PC-3 (cell line): Measurements from ENCODE around the gene C6orf89. TPM values are rescaled to one million over a fixed set of nuclear protein-coding genes. Genes with fewer than 3 reads are reported as not detected.

Experiments
- ATAC-seq: fragments of 200-7000 bp; cut with Tn5 transposase; 2 replicates; pipeline ENCODE4 v1.9.1; 2020; ENCODE audit warnings: mild to moderate bottlenecking, moderate library complexity
- BruUV-seq: library from RNA; stranded (reverse); fragments of 400-500 nt; replicated peaks from 2 replicates; lab custom pipeline; 2021; lab: Mats Ljungman, UMichigan
- CTCF ChIA-PET: fragments of 300-600 bp; sonication (Branson Sonifier 250); formaldehyde crosslinking; loops from one replicate; lab custom pipeline; 2022; ENCODE audit warnings: antibody characterized with exemption; lab: Charles Lee
- POLR2A ChIA-PET: fragments of 300-600 bp; sonication (Branson Sonifier 250); formaldehyde crosslinking; loops from one replicate; lab custom pipeline; 2022; ENCODE audit warnings: antibody characterized with exemption; ENCODE audit not compliant: unreplicated experiment; lab: Charles Lee
- DNase-seq: peaks from one replicate; pipeline ENCODE4 v3.0.0-alpha.2; 2015
- H2AFZ ChIP-seq: fragments of 300-600 bp; sonication (generic); 2 replicates; pipeline ENCODE4 v1.6.0; 2016; ENCODE audit warnings: antibody characterized with exemption, low read length
- H3F3A ChIP-seq: fragments of 300-600 bp; sonication (generic); one replicate; pipeline ENCODE4 v1.6.0; 2017; ENCODE audit warnings: antibody characterized with exemption, low read length, control low read depth, mild to moderate bottlenecking; ENCODE audit not compliant: unreplicated experiment
- H3K27ac ChIP-seq: fragments of 300-600 bp; sonication (generic); 2 replicates; pipeline ENCODE4 v1.5.1; 2016; ENCODE audit warnings: mild to moderate bottlenecking, low read length
- H3K27me3 ChIP-seq: fragments of 300-600 bp; sonication (generic); 2 replicates; pipeline ENCODE4 v1.6.1; 2016; ENCODE audit warnings: low read length, mixed read lengths
- H3K36me3 ChIP-seq: fragments of 300-600 bp; sonication (generic); 2 replicates; pipeline ENCODE4 v1.6.1; 2016; ENCODE audit warnings: low read depth, mixed run types, low read length, mixed read lengths
- H3K4me1 ChIP-seq: fragments of 300-600 bp; sonication (generic); 2 replicates; pipeline ENCODE4 v1.5.1; 2016; ENCODE audit warnings: low read length; ENCODE audit not compliant: insufficient read depth
- H3K4me2 ChIP-seq: fragments of 300-600 bp; sonication (generic); 2 replicates; pipeline ENCODE4 v1.6.0; 2016; ENCODE audit warnings: low read length
- H3K4me3 ChIP-seq: fragments of 300-600 bp; sonication (generic); 2 replicates; pipeline ENCODE4 v1.5.1; 2016; ENCODE audit warnings: mild to moderate bottlenecking, low read length, mixed read lengths
- H3K79me2 ChIP-seq: fragments of 300-600 bp; sonication (generic); 2 replicates; pipeline ENCODE4 v1.6.1; 2017; ENCODE audit warnings: low read length, mixed read lengths
- H3K9ac ChIP-seq: fragments of 300-600 bp; sonication (generic); 2 replicates; pipeline ENCODE4 v1.6.0; 2016; ENCODE audit warnings: mild to moderate bottlenecking, low read length
- H3K9me2 ChIP-seq: fragments of 300-600 bp; sonication (generic); replicated peaks from 2 replicates; pipeline ENCODE4 v1.6.1; 2016; ENCODE audit warnings: mixed run types, low read length, mixed read lengths
- H3K9me3 ChIP-seq: fragments of 300-600 bp; sonication (generic); 2 replicates; pipeline ENCODE4 v1.6.1; 2016; ENCODE audit warnings: low read length, mixed read lengths
- H4K20me1 ChIP-seq: fragments of 300-600 bp; sonication (generic); 2 replicates; pipeline ENCODE4 v1.6.1; 2016; ENCODE audit warnings: low read length, mixed read lengths
- CTCF ChIP-seq: fragments of 300-600 bp; sonication (generic); conservative IDR thresholded peaks from 2 replicates; pipeline ENCODE4 v1.5.1; 2017; ENCODE audit warnings: antibody characterized with exemption, low read depth, mild to moderate bottlenecking, low read length
- EZH2 ChIP-seq: fragments of 300-600 bp; sonication (generic); IDR thresholded peaks from one replicate; pipeline ENCODE4 v1.6.1; 2017; ENCODE audit warnings: antibody characterized with exemption, mild to moderate bottlenecking, low read length; ENCODE audit not compliant: unreplicated experiment
- EZH2phosphoT487 ChIP-seq: fragments of 300-600 bp; sonication (generic); IDR thresholded peaks from 2 replicates; pipeline ENCODE4 v1.6.1; 2018; ENCODE audit warnings: mild to moderate bottlenecking, antibody characterized with exemption, low read length, borderline replicate concordance
- intact Hi-C: fragments of 100-400 bp; cut with micrococcal nuclease; formaldehyde crosslinking; loops from 2 replicates; pipeline ENCODE4 v1.9.0; 2023
- total RNA-seq: library from RNA; depleted of rRNA; stranded (reverse); fragments of >200 nt; gene quantifications from 2 replicates; pipeline ENCODE4 v1.2.3, GENCODE V29; 2014

C6orf89 gene
- total RNA-seq, 1 experiment from 2014 or later = 27.8 TPM

GRCh38 chr6:36841756-36842155, 44.0 kb upstream of the C6orf89 start:
- intact Hi-C loops = no loop called here
- Histone ChIP-seq H3K4me3 (no peak overlapping the region), H3K4me1 (peaks cover 5% of the 10 kb centered on the region; the same call in 1 of the 2 replicates), H3K4me2 (no peak overlapping the region), H2AFZ (no peak overlapping the region), H3K79me2 (no peaks in the 10 kb centered on the region), H4K20me1 (no peaks in the 10 kb centered on the region), H3K36me3 (no peaks in the 10 kb centered on the region), H3K9me2 (no peaks in the 10 kb centered on the region), H3K9me3 (no peaks in the 10 kb centered on the region), H3K27me3 (peaks cover 21% of the 10 kb centered on the region), H3K27ac (no peak overlapping the region), H3K9ac (no peak overlapping the region), H3F3A (no peaks in the 10 kb centered on the region)
- ChIA-PET CTCF (no interaction called here), POLR2A (no interaction called here)
- DNase-seq = no peak
- no peak for ATAC-seq
- no peak for TF ChIP-seq EZH2
- no peak for TF ChIP-seq CTCF
- no peak for TF ChIP-seq EZH2phosphoT487
- no TSS peak for BruUV-seq

GRCh38 chr6:36843170-36843569, 42.6 kb upstream of the C6orf89 start:
- CTCF ChIA-PET = interaction anchor here (0.6 kb wide), 1 partner anchor 18 kb away, joined by 9 read pairs; no protein-coding TSS in a partner anchor
- no peak overlapping the region for H3K4me2 ChIP-seq
- TF ChIP-seq CTCF = no peak
- no peak for TF ChIP-seq EZH2phosphoT487
- no peak for TF ChIP-seq EZH2
- no peaks in the 10 kb centered on the region for H4K20me1 ChIP-seq
- H3K27me3 ChIP-seq = peaks cover 21% of the 10 kb centered on the region
- H3K9me2 ChIP-seq = no peaks in the 10 kb centered on the region
- BruUV-seq = no TSS peak
- ATAC-seq (no peak), DNase-seq (no peak)
- POLR2A ChIA-PET = no interaction called here
- H3K9me3 ChIP-seq = no peaks in the 10 kb centered on the region
- H2AFZ ChIP-seq = no peak overlapping the region
- no peak overlapping the region for H3K4me3 ChIP-seq
- H3K36me3 ChIP-seq = no peaks in the 10 kb centered on the region
- no peak overlapping the region for H3K9ac ChIP-seq
- H3K27ac ChIP-seq = no peak overlapping the region
- peaks cover 5% of the 10 kb centered on the region; the same call in 1 of the 2 replicates for H3K4me1 ChIP-seq
- intact Hi-C loops = no loop called here
- H3K79me2 ChIP-seq = no peaks in the 10 kb centered on the region
- no peaks in the 10 kb centered on the region for H3F3A ChIP-seq

GRCh38 chr6:36844232-36845170, 41.3 kb upstream of the C6orf89 start:
- Histone ChIP-seq H3K79me2 (no peaks in the 10 kb centered on the region), H3K4me2 (no peak overlapping the region), H3F3A (no peaks in the 10 kb centered on the region), H3K9me2 (no peaks in the 10 kb centered on the region), H3K27me3 (peaks cover 11% of the 10 kb centered on the region), H3K9ac (no peak overlapping the region), H2AFZ (no peak overlapping the region), H3K4me1 (peaks cover 5% of the 10 kb centered on the region; the same call in 1 of the 2 replicates), H3K27ac (no peak overlapping the region), H3K9me3 (no peaks in the 10 kb centered on the region), H3K4me3 (no peak overlapping the region), H4K20me1 (no peaks in the 10 kb centered on the region), H3K36me3 (no peaks in the 10 kb centered on the region)
- TF ChIP-seq EZH2 = no peak
- no peak for TF ChIP-seq EZH2phosphoT487
- no peak for TF ChIP-seq CTCF
- DNase-seq (no peak), ATAC-seq (no peak)
- intact Hi-C loops = no loop called here
- ChIA-PET POLR2A (no interaction called here), CTCF (no interaction called here)
- no TSS peak for BruUV-seq
